ENCODE results near the gene ZNF644.
"Not testable (repeated sequence)": the region's sequence is repeated elsewhere in the genome, so short reads cannot be mapped to it uniquely, and the experiment has no call there.

ZNF644 gene

DNA sequence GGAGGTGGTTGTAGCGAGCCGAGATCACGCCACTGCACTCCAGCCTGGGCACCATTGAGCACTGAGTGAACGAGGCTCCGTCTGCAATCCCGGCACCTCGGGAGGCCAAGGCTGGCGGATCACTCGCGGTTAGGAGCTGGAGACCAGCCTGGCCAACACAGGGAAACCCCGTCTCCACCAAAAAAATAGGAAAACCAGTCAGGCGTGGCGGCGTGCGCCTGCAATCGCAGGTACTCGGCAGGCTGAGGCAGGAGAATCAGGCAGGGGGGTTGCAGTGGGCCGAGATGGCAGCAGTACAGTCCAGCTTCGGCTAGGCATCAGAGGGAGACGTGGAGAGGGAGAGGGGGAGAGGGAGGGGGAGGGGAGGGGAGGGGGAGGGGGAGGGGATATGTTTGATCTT lies 129.6 kb downstream of the ZNF644 start:
- not testable (repeated sequence) for H3K4me3 ChIP-seq (ENCODE audit: low read length); H2AFZ ChIP-seq (ENCODE audit: low read depth, low read length); H3K9me3 ChIP-seq (ENCODE audit: low read length); H3K36me3 ChIP-seq (ENCODE audit: insufficient read depth, low read length); H3K27me3 ChIP-seq (ENCODE audit: insufficient read depth, low read length); H3K4me1 ChIP-seq (ENCODE audit: insufficient read depth, low read length)

DNA sequence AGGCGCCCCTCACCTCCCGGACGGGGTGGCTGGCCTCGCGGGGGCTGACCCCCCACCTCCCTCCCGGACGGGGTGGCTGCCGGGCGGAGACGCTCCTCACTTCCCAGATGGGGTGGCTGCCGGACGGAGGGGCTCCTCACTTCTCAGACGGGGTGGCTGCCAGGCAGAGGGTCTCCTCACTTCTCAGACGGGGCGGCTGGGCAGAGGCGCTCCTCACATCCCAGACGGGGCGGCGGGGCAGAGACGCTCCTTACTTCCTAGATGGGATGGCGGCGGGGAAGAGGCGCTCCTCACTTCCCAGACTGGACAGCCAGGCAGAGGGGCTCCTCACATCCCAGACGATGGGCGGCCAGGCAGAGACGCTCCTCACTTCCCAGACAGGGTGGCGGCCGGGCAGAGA lies 130.1 kb downstream of the ZNF644 start:
- H2AFZ ChIP-seq (ENCODE audit: low read depth, low read length); H3K4me3 ChIP-seq (ENCODE audit: low read length); H3K36me3 ChIP-seq (ENCODE audit: insufficient read depth, low read length); H3K9me3 ChIP-seq (ENCODE audit: low read length); H3K27me3 ChIP-seq (ENCODE audit: insufficient read depth, low read length); H3K4me1 ChIP-seq (ENCODE audit: insufficient read depth, low read length): not testable (repeated sequence)

DNA sequence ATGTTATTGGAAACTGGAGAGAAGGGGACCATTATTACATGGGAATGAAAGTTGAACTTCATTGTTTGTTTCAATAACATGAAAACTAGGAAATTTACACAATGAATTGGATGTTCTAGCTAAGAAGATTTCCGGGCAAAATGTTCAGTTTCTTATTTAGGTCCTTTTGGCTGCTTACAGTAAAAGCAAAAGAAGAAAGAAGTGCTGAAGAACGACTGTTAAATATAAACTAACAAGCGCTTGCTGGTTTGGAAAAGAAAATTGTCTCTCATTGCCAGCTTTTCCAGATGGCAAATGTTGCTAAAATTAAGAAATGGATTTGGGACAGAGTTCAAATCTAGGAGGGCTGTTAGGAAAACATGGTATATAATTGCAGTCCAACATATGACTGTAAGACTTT lies 139.6 kb downstream of the ZNF644 start:
- no peak overlapping the region for H2AFZ ChIP-seq (ENCODE audit: low read depth, low read length)
- H3K4me3 ChIP-seq (ENCODE audit: low read length) = no peak overlapping the region
- H3K27me3 ChIP-seq (ENCODE audit: insufficient read depth, low read length) = no peaks in the 10 kb centered on the region
- no peaks in the 10 kb centered on the region for H3K4me1 ChIP-seq (ENCODE audit: insufficient read depth, low read length)
- peaks cover 4% of the 10 kb centered on the region for H3K9me3 ChIP-seq (ENCODE audit: low read length)
- H3K36me3 ChIP-seq (ENCODE audit: insufficient read depth, low read length) = no peaks in the 10 kb centered on the region

DNA sequence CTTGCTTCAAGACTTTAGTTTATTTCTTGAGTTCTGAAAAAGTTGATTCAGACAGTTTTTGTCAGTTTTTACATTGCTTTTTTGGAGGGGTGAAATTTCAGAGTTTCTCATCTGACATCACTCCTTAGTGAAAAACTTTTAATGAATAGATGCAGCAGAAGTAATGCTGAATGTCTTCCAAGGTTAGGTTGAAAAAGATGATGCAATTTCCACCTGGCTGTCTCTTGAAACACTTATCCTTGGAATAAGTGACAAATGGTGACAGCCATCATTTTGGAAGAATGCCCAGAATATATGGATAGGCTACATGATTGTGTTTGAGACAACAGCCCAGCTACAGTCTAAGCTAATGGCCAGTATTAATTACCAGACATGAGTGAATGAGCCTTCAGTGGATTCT lies 140.8 kb downstream of the ZNF644 start:
- Histone ChIP-seq H3K9me3 (ENCODE audit: low read length) (peaks cover 4% of the 10 kb centered on the region), H3K4me3 (ENCODE audit: low read length) (no peak overlapping the region), H3K4me1 (ENCODE audit: insufficient read depth, low read length) (no peaks in the 10 kb centered on the region), H2AFZ (ENCODE audit: low read depth, low read length) (no peak overlapping the region), H3K27me3 (ENCODE audit: insufficient read depth, low read length) (no peaks in the 10 kb centered on the region), H3K36me3 (ENCODE audit: insufficient read depth, low read length) (no peaks in the 10 kb centered on the region)

DNA sequence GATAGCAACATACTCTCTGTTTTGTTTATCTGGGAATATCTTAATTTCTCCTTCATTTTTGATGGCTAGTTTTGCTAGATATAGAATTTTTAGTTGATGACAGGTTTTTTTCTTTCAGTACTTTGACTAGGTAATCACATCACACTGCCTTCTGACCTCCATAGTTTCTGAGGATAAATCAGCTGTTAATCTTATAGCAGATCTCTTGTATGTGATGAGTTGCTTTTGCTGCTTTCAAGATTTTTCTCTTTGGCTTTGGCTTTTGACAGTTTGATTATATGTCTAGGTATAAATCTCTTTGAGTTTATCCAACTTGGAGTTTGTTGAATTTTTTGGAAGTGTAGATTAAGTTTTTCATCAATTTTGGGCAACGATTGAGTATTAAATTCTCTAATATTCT lies 142.6 kb downstream of the ZNF644 start:
- H3K4me3 ChIP-seq (ENCODE audit: low read length) = no peak overlapping the region
- no peak overlapping the region for H2AFZ ChIP-seq (ENCODE audit: low read depth, low read length)
- peaks cover 4% of the 10 kb centered on the region for H3K9me3 ChIP-seq (ENCODE audit: low read length)
- no peaks in the 10 kb centered on the region for H3K4me1 ChIP-seq (ENCODE audit: insufficient read depth, low read length)
- H3K36me3 ChIP-seq (ENCODE audit: insufficient read depth, low read length) = no peaks in the 10 kb centered on the region
- no peaks in the 10 kb centered on the region for H3K27me3 ChIP-seq (ENCODE audit: insufficient read depth, low read length)

DNA sequence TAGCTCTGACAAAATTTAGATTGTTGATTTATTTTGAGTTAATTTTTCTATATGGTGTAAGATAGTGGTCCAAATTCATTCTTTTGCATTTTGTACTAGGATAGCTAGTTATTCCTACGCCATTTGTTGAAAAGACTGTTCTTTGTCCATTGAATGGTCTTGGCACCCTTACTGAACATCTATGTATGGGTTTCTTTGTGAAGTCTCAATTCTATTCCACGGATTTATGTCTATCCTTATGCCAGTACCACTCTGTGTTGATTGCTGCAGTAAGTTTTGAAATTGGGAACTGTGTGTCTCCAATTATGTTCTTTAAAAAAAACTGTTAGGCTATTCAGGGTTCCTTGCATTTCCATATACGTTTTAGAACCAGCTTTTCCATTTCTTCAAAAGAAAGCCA lies 145.7 kb downstream of the ZNF644 start:
- Histone ChIP-seq H3K4me1 (ENCODE audit: insufficient read depth, low read length) (no peaks in the 10 kb centered on the region), H3K4me3 (ENCODE audit: low read length) (no peak overlapping the region), H3K27me3 (ENCODE audit: insufficient read depth, low read length) (no peaks in the 10 kb centered on the region), H2AFZ (ENCODE audit: low read depth, low read length) (no peak overlapping the region), H3K9me3 (ENCODE audit: low read length) (peaks cover 4% of the 10 kb centered on the region), H3K36me3 (ENCODE audit: insufficient read depth, low read length) (no peaks in the 10 kb centered on the region)
